Endodermal cell (in vitro differentiated cells): ENCODE results near the gene LRP1. TPM values are rescaled to one million over a fixed set of nuclear protein-coding genes. Genes with fewer than 3 reads are reported as not detected.

Source experiments
- DNase-seq: peaks from one replicate; pipeline ENCODE4 v3.0.0-alpha.2; 2017
- H3K27ac ChIP-seq: 2 replicates; pipeline ENCODE4 v1.5.1; 2013; ENCODE audit warnings: mild to moderate bottlenecking, low read depth, low read length, moderate library complexity
- H3K27me3 ChIP-seq: 2 replicates; pipeline ENCODE4 v1.6.1; 2013; ENCODE audit warnings: mild to moderate bottlenecking, low read length, moderate library complexity; ENCODE audit not compliant: insufficient read depth, control insufficient read depth, poor library complexity, severe bottlenecking
- H3K36me3 ChIP-seq: 2 replicates; pipeline ENCODE4 v1.7.0; 2013; ENCODE audit warnings: mild to moderate bottlenecking, low read length, moderate library complexity; ENCODE audit not compliant: control insufficient read depth, insufficient read depth
- H3K4me1 ChIP-seq: one replicate; pipeline ENCODE4 v1.7.0; 2013; ENCODE audit warnings: low read length; ENCODE audit not compliant: control insufficient read depth, insufficient read depth
- H3K4me3 ChIP-seq: 2 replicates; pipeline ENCODE4 v1.5.1; 2013; ENCODE audit warnings: mild to moderate bottlenecking, low read length, moderate library complexity
- H3K9ac ChIP-seq: 2 replicates; pipeline ENCODE4 v1.6.1; 2013; ENCODE audit warnings: mild to moderate bottlenecking, low read length, moderate library complexity; ENCODE audit not compliant: poor library complexity, severe bottlenecking; ENCODE audit errors: extremely low read depth
- H3K9me3 ChIP-seq: 2 replicates; pipeline ENCODE4 v1.6.1; 2013; ENCODE audit warnings: mild to moderate bottlenecking, low read length, moderate library complexity; ENCODE audit not compliant: control insufficient read depth
- H3K27ac Mint-ChIP-seq: 2 replicates; pipeline ENCODE4 v1.8.0; 2020; ENCODE audit warnings: mixed read lengths
- H3K27me3 Mint-ChIP-seq: 2 replicates; pipeline ENCODE4 v1.8.0; 2021; ENCODE audit warnings: mild to moderate bottlenecking, mixed read lengths; ENCODE audit not compliant: insufficient read depth
- H3K36me3 Mint-ChIP-seq: 2 replicates; pipeline ENCODE4 v1.8.0; 2020; ENCODE audit warnings: low read depth, mixed read lengths
- H3K4me1 Mint-ChIP-seq: 2 replicates; pipeline ENCODE4 v1.8.0; 2020; ENCODE audit warnings: mixed read lengths
- H3K4me3 Mint-ChIP-seq: 2 replicates; pipeline ENCODE4 v1.8.0; 2020; ENCODE audit warnings: mild to moderate bottlenecking, moderate library complexity, mixed read lengths
- H3K9me3 Mint-ChIP-seq: 2 replicates; pipeline ENCODE4 v1.8.0; 2020; ENCODE audit warnings: mild to moderate bottlenecking, mixed read lengths
- CTCF ChIP-seq: fragments of 200-600 bp; sonication (generic); conservative IDR thresholded peaks from 2 replicates; pipeline ENCODE4 v1.5.0; 2021; ENCODE audit warnings: antibody characterized with exemption, mild to moderate bottlenecking
- WGBS, 2 experiments: methylation state at CpG; one replicate each; pipeline versions ENCODE4 v1.1.5 to v1.1.7; 2013; ENCODE audit warnings: missing lambda C conversion rate in 2 of 2, mixed read lengths in 1 of 2; ENCODE audit not compliant: insufficient coverage in 1 of 2, insufficient read length in 1 of 2; 5-methylcytosine and 5-hydroxymethylcytosine counted together
- total RNA-seq, 2 donors: library from RNA; stranded (reverse); fragmentation: NEBNext Ultra II Directional in 1 of 2; extraction: Animal tissue kit (Norgen Biotek cat#: 25700) in 1 of 2; gene quantifications; 2 replicates in 1 of 2; 3 replicates in 1 of 2; pipeline ENCODE4 v1.2.1, GENCODE V29; 2021

LRP1 gene
- total RNA-seq, 2 donors from 2014 or later, result 74.5 to 87.7 TPM

GRCh38 chr12:57079821-57080220 is 48.5 kb upstream of the LRP1 start:
- no peak overlapping the region for H3K9ac ChIP-seq
- no peak for DNase-seq
- H3K4me1 ChIP-seq, result no peaks in the 10 kb centered on the region
- Mint-ChIP-seq H3K27ac (no peak overlapping the region), H3K36me3 (peaks cover 3% of the 10 kb centered on the region), H3K4me3 (no peak overlapping the region), H3K27me3 (peaks cover 2% of the 10 kb centered on the region), H3K9me3 (no peaks in the 10 kb centered on the region), H3K4me1 (peaks cover 2% of the 10 kb centered on the region)
- WGBS, 2 experiments, result 91 to 95% methylated on average over 1 of the region's 1 CpG
- no peak for TF ChIP-seq CTCF
- H3K27ac ChIP-seq, result no peak overlapping the region
- no peak overlapping the region for H3K4me3 ChIP-seq
- H3K36me3 ChIP-seq, result peaks cover 3% of the 10 kb centered on the region
- H3K27me3 ChIP-seq, result no peaks in the 10 kb centered on the region
- no peaks in the 10 kb centered on the region for H3K9me3 ChIP-seq

GRCh38 chr12:57080855-57081254 is 47.4 kb upstream of the LRP1 start:
- H3K27ac Mint-ChIP-seq, result no peak overlapping the region

GRCh38 chr12:57085999-57086492 is 42.2 kb upstream of the LRP1 start:
- peak; percentile 72 for DNase-seq
- no peak for TF ChIP-seq CTCF
- Mint-ChIP-seq H3K27me3 (peaks cover 2% of the 10 kb centered on the region), H3K4me1 (peaks cover 14% of the 10 kb centered on the region), H3K4me3 (peak overlapping the region; percentile 78), H3K36me3 (peaks cover under 1% of the 10 kb centered on the region), H3K9me3 (no peaks in the 10 kb centered on the region), H3K27ac (peak overlapping the region; percentile 80)
- H3K9ac ChIP-seq, result no peak overlapping the region
- peak overlapping the region; percentile 84 for H3K4me3 ChIP-seq
- 43 to 50% methylated on average over 10 to 12 of the region's 12 CpGs for WGBS, 2 experiments
- H3K4me1 ChIP-seq, result peaks cover 3% of the 10 kb centered on the region
- H3K9me3 ChIP-seq, result no peaks in the 10 kb centered on the region
- peak overlapping the region; percentile 79 for H3K27ac ChIP-seq
- H3K36me3 ChIP-seq, result no peaks in the 10 kb centered on the region
- H3K27me3 ChIP-seq, result no peaks in the 10 kb centered on the region

More at GRCh38 chr12:57080855-57081254, 47.4 kb upstream of the LRP1 start:
- Mint-ChIP-seq H3K27me3 (peaks cover 2% of the 10 kb centered on the region), H3K4me1 (peaks cover 3% of the 10 kb centered on the region), H3K9me3 (no peaks in the 10 kb centered on the region), H3K4me3 (no peak overlapping the region), H3K36me3 (peaks cover 3% of the 10 kb centered on the region)
- no peak for TF ChIP-seq CTCF
- 100% methylated on average over 1 of the region's 1 CpG; no CpG with 5 or more reads in 1 of the 2 experiments for WGBS, 2 experiments
- DNase-seq, result no peak
- no peaks in the 10 kb centered on the region for H3K4me1 ChIP-seq
- H3K4me3 ChIP-seq, result no peak overlapping the region
- H3K36me3 ChIP-seq, result peaks cover 3% of the 10 kb centered on the region
- H3K9me3 ChIP-seq, result no peaks in the 10 kb centered on the region
- no peak overlapping the region for H3K27ac ChIP-seq
- no peaks in the 10 kb centered on the region for H3K27me3 ChIP-seq
- no peak overlapping the region for H3K9ac ChIP-seq
